CD14-positive monocyte (primary cell): ENCODE data around the gene CSF2RB. TPM values are rescaled to one million over a fixed set of nuclear protein-coding genes. Genes with fewer than 3 reads are reported as not detected.

ENCODE experiments used
- DNase-seq, 3 donors: peaks; one replicate each; pipeline ENCODE4 v3.0.0-alpha.2; 2011 to 2022
- H2AFZ ChIP-seq: 2 replicates; pipeline ENCODE4 v1.6.0; 2012; ENCODE audit warnings: mild to moderate bottlenecking, low read depth, low read length, inconsistent platforms; ENCODE audit not compliant: insufficient read depth, poor library complexity, severe bottlenecking
- H3K27ac ChIP-seq, 2 donors: 1 replicate in 1 of 2; 2 replicates in 1 of 2; pipeline ENCODE4 v1.5.1; 2012 to 2013; ENCODE audit warnings: low read length in 2 of 2, control low read depth in 1 of 2, inconsistent platforms in 1 of 2, low read depth in 1 of 2, mild to moderate bottlenecking in 1 of 2
- H3K27me3 ChIP-seq, 2 donors: one replicate each; pipeline versions ENCODE4 v1.6.0 to v1.6.1; 2011 to 2013; ENCODE audit warnings: low read length in 2 of 2; ENCODE audit not compliant: control insufficient read depth in 2 of 2, insufficient read depth in 2 of 2
- H3K36me3 ChIP-seq, 2 donors: replicated peaks in 1 of 2; 1 replicate in 1 of 2; 2 replicates in 1 of 2; pipeline versions ENCODE4 v1.5.1 to v1.6.1; 2012 to 2013; ENCODE audit warnings: low read length in 2 of 2, control low read depth in 1 of 2, inconsistent platforms in 1 of 2, mild to moderate bottlenecking in 1 of 2; ENCODE audit not compliant: insufficient read depth in 2 of 2, control insufficient read depth in 1 of 2
- H3K4me1 ChIP-seq, 2 donors: 1 replicate in 1 of 2; 2 replicates in 1 of 2; pipeline versions ENCODE4 v1.5.1 to v1.6.1; 2012 to 2013; ENCODE audit warnings: low read length in 2 of 2, control low read depth in 1 of 2, inconsistent platforms in 1 of 2, mild to moderate bottlenecking in 1 of 2, moderate library complexity in 1 of 2; ENCODE audit not compliant: insufficient read depth in 2 of 2, control insufficient read depth in 1 of 2
- H3K4me2 ChIP-seq: replicated peaks from 2 replicates; pipeline ENCODE3; 2012; ENCODE audit warnings: low read length, moderate library complexity, mild to moderate bottlenecking; ENCODE audit not compliant: poor library complexity, severe bottlenecking; ENCODE audit errors: extremely low read depth
- H3K4me3 ChIP-seq, 3 experiments: fragments of 200-600 bp in 1 of 3; sonication (generic) in 1 of 3; replicated peaks in 1 of 3; 1 replicate in 2 of 3; 2 replicates in 1 of 3; pipeline ENCODE4 v1.5.1; 2011 to 2013; ENCODE audit warnings: low read length in 3 of 3, mild to moderate bottlenecking in 3 of 3, control low read depth in 2 of 3, low read depth in 2 of 3, inconsistent platforms in 1 of 3, moderate library complexity in 1 of 3
- H3K79me2 ChIP-seq: 2 replicates; pipeline ENCODE4 v1.6.0; 2012; ENCODE audit warnings: mild to moderate bottlenecking, control low read depth, inconsistent platforms, low read length, moderate library complexity; ENCODE audit not compliant: insufficient read depth
- H3K9ac ChIP-seq: 2 replicates; pipeline ENCODE4 v1.6.0; 2017; ENCODE audit warnings: low read length, mild to moderate bottlenecking; ENCODE audit not compliant: insufficient read depth, poor library complexity, severe bottlenecking
- H3K9me3 ChIP-seq, 2 donors: replicated peaks in 1 of 2; 1 replicate in 1 of 2; 2 replicates in 1 of 2; pipeline versions ENCODE4 v1.5.1 to v1.6.1; 2012 to 2013; ENCODE audit warnings: low read length in 2 of 2, control low read depth in 1 of 2; ENCODE audit not compliant: control insufficient read depth in 1 of 2, insufficient read depth in 1 of 2
- H4K20me1 ChIP-seq: 2 replicates; pipeline ENCODE4 v1.6.0; 2012; ENCODE audit warnings: mild to moderate bottlenecking, low read length, control low read depth, moderate library complexity; ENCODE audit not compliant: insufficient read depth
- H3K27ac Mint-ChIP-seq, 7 donors: one replicate each; pipeline ENCODE4 v1.8.0; 2020; ENCODE audit warnings: mild to moderate bottlenecking in 7 of 7, mixed read lengths in 7 of 7, moderate library complexity in 6 of 7, inconsistent platforms in 2 of 7
- H3K27me3 Mint-ChIP-seq, 3 donors: one replicate each; pipeline ENCODE4 v1.8.0; 2021 to 2022; ENCODE audit warnings: low read depth in 3 of 3, mild to moderate bottlenecking in 3 of 3, mixed read lengths in 3 of 3, moderate library complexity in 3 of 3, inconsistent platforms in 1 of 3
- H3K36me3 Mint-ChIP-seq, 2 donors: one replicate each; pipeline ENCODE4 v1.8.0; 2020; ENCODE audit warnings: mixed read lengths in 2 of 2, inconsistent platforms in 1 of 2, mild to moderate bottlenecking in 1 of 2
- H3K4me1 Mint-ChIP-seq: one replicate; pipeline ENCODE4 v1.8.0; 2020; ENCODE audit warnings: mild to moderate bottlenecking, mixed read lengths
- H3K4me3 Mint-ChIP-seq, 2 donors: one replicate each; pipeline ENCODE4 v1.8.0; 2020; ENCODE audit warnings: mild to moderate bottlenecking in 2 of 2, mixed read lengths in 2 of 2, moderate library complexity in 1 of 2
- H3K9me3 Mint-ChIP-seq, 7 donors: one replicate each; pipeline ENCODE4 v1.8.0; 2020 to 2022; ENCODE audit warnings: mixed read lengths in 7 of 7, mild to moderate bottlenecking in 6 of 7, moderate library complexity in 6 of 7, inconsistent platforms in 2 of 7
- CTCF ChIP-seq: fragments of 200-600 bp; IDR thresholded peaks from one replicate; pipeline ENCODE4 v1.8.0; 2022; ENCODE audit warnings: antibody characterized with exemption, mild to moderate bottlenecking
- WGBS: methylation state at CpG from one replicate; pipeline ENCODE4 v1.1.5; 2013; ENCODE audit warnings: missing lambda C conversion rate; ENCODE audit not compliant: insufficient coverage; 5-methylcytosine and 5-hydroxymethylcytosine counted together
- intact Hi-C, 2 donors: fragments of 100-400 bp; cut with micrococcal nuclease; formaldehyde crosslinking; loops; one replicate each; pipeline versions ENCODE4 v1.15.0 to v1.15.1; 2023
- polyA plus RNA-seq, 3 donors: library from polyadenylated mRNA; depleted of rRNA in 1 of 3; unstranded in 2 of 3; stranded (reverse) in 1 of 3; fragments of 300-500 nt in 2 of 3; fragments of >200 nt in 1 of 3; fragmentation: Illumina TruSeq in 2 of 3; gene quantifications; 1 replicate in 2 of 3; 2 replicates in 1 of 3; pipeline ENCODE4 v1.2.3, GENCODE V29; 2012 to 2021

Gene CSF2RB
- polyA plus RNA-seq, 3 donors, result 29.9 to 91.1 (median 52.7) TPM

DNA sequence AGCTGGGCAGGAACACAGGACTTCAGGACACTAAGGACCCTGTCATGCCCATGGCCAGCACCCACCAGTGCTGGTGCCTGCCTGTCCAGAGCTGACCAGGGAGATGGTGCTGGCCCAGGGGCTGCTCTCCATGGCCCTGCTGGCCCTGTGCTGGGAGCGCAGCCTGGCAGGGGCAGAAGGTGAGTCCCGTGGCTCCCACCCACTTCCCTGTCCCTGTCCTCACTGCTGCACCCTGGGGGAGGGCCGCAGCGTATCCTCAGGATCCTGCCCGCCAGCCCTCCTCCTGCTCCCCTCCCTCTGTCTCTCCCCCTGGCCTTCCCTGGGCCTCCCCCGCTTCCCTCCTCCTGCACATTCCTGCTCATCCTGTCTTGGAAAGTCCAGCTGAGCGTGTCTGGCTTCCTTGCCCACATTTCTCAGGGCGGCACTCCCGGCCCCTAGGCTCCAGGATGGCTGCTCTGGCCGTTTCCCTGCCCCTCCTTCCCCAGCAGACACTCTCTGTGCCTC lies 8.7 kb downstream of the CSF2RB start:
- peak overlapping the region; percentile 69 to 93 for H3K27ac ChIP-seq
- no peak for DNase-seq
- H4K20me1 ChIP-seq, result peaks cover 58% of the 10 kb centered on the region
- H3K27ac Mint-ChIP-seq, result peak overlapping the region in 6 of 7 donors; percentile 69 to 99 (median 99)
- H3K9ac ChIP-seq, result peak overlapping the region; percentile 39
- peaks cover 51% of the 10 kb centered on the region for H3K79me2 ChIP-seq
- peaks cover 0 to 7% (median 3%) of the 10 kb centered on the region in 7 donors for H3K9me3 Mint-ChIP-seq
- H3K4me1 ChIP-seq, result peaks cover 38 to 53% of the 10 kb centered on the region in 2 donors
- H3K27me3 ChIP-seq, result no peaks in the 10 kb centered on the region
- H3K4me3 Mint-ChIP-seq, result peak overlapping the region in 1 of 2 donors; percentile 82
- WGBS, result 85% methylated on average over 10 of the region's 10 CpGs
- peaks cover 0 to 3% of the 10 kb centered on the region in 2 donors for H3K9me3 ChIP-seq
- H3K36me3 ChIP-seq, result peaks cover 55 to 74% of the 10 kb centered on the region in 2 donors
- no peak overlapping the region for H3K4me3 ChIP-seq
- peaks cover 55% of the 10 kb centered on the region for H3K4me1 Mint-ChIP-seq
- H3K27me3 Mint-ChIP-seq, result no peaks in the 10 kb centered on the region
- peaks cover 76 to 86% of the 10 kb centered on the region in 2 donors for H3K36me3 Mint-ChIP-seq
- H2AFZ ChIP-seq, result no peak overlapping the region
- TF ChIP-seq CTCF, result no peak
- intact Hi-C loops, result no loop called here
- peak overlapping the region; percentile 53 for H3K4me2 ChIP-seq

- H4K20me1 ChIP-seq, result peaks cover 59% of the 10 kb centered on the region
- DNase-seq, result no peak
- Mint-ChIP-seq H3K9me3 (peaks cover 0 to 7% (median 3%) of the 10 kb centered on the region in 7 donors), H3K4me3 (no peak overlapping the region), H3K4me1 (peaks cover 50% of the 10 kb centered on the region), H3K36me3 (peaks cover 79 to 87% of the 10 kb centered on the region in 2 donors), H3K27ac (peak overlapping the region in 3 of 7 donors; percentile 40 to 97 (median 80)), H3K27me3 (no peaks in the 10 kb centered on the region)
- no peak overlapping the region for H3K9ac ChIP-seq
- peaks cover 38 to 50% of the 10 kb centered on the region in 2 donors for H3K4me1 ChIP-seq
- no peak for TF ChIP-seq CTCF
- H3K9me3 ChIP-seq, result peaks cover 0 to 3% of the 10 kb centered on the region in 2 donors
- 94% methylated on average over 5 of the region's 7 CpGs for WGBS
- H3K27ac ChIP-seq, result peak overlapping the region in 1 of 2 donors; percentile 93
- no peaks in the 10 kb centered on the region for H3K27me3 ChIP-seq
- peaks cover 45% of the 10 kb centered on the region for H3K79me2 ChIP-seq
- no peak overlapping the region for H2AFZ ChIP-seq
- no peak overlapping the region for H3K4me3 ChIP-seq
- peaks cover 61 to 80% of the 10 kb centered on the region in 2 donors for H3K36me3 ChIP-seq
- intact Hi-C loops, result no loop called here
- no peak overlapping the region for H3K4me2 ChIP-seq
These were observed 9.3 kb downstream of the CSF2RB start for GRCh38 chr22:36922711-36923110.
